AG10803 (cell line): ENCODE results near the gene ZPBP2.

Source experiments
- DNase-seq: peaks from one replicate; pipeline ENCODE4 v3.0.0; 2010; ENCODE audit warnings: low read depth
- H3K4me3 ChIP-seq: 2 replicates; pipeline ENCODE4 v1.5.1; 2011; ENCODE audit warnings: mild to moderate bottlenecking, low read length, control low read depth
- CTCF ChIP-seq: conservative IDR thresholded peaks from 2 replicates; pipeline ENCODE4 v1.5.1; 2011; ENCODE audit warnings: mild to moderate bottlenecking, low read length, control low read depth, inconsistent platforms

ZPBP2 gene

DNA sequence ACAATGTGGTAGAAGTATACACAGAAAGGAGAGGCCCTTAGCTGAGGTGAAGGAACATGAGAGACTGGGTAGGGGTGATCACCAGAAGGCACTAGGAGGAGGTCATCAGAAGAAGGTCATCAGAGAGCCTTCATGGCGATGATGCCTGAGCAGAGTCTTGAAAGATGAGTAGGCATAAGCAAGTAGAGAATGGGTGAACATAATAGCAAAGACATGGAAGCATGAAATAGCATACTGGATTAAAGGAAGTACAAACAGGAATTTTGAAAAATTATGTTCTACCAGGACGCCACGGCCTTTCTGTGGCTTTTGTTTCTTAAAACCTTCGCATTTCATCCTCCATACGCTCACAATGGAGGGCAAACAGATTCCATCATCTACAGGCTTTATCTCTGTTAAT, 6.8 kb upstream of the ZPBP2 start:
- no peak for DNase-seq
- no peak overlapping the region for H3K4me3 ChIP-seq
- no peak for TF ChIP-seq CTCF

DNA sequence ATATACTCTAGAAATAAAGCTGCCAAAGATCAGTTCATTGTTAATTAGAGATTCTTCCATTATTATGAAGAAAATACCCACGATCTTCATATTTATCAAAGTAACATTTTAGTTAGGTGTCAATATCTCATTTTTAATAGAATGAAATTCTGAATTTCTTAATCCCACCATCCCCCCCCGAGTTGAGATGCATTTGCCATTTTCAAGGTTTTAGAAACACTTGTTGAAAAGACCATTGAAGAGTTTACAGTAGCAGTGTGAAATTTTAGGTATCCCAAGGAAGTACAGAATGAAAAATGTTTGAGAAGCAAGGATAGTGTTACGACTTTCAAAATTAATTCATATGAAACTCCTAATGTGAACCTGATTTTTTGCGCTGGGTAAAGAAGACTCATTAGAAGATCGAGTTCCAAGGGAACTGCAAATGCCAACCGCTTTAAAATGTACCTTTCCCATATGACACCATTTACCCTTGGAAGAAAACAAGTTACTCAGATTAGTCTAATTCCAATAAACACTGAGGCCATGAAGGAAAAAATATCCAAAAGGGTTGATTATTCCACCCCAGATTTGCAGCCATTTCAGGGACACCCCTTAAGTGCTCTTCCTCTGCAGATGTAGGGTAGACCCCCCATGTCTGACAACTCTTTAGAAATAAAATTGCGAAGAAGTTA, 4.6 kb upstream of the ZPBP2 start:
- TF ChIP-seq CTCF = no peak
- H3K4me3 ChIP-seq = no peak overlapping the region
- no peak for DNase-seq

GRCh38 chr17:39863918-39864746, 3.9 kb upstream of the ZPBP2 start, which contains the start of gene IKZF3:
TSS of gene IKZF3 (minus strand) at chr17:39864312. CDS start at chr17:39864126, 186 bp downstream.
- no peak for TF ChIP-seq CTCF
- no peak for DNase-seq
- H3K4me3 ChIP-seq = no peak within 1 kb of the TSS

- no peak for TF ChIP-seq CTCF
- DNase-seq = no peak
- H3K4me3 ChIP-seq = no peak overlapping the region
Measured at GRCh38 chr17:39866013-39866730, 1.8 kb upstream of the ZPBP2 start.

GRCh38 chr17:39867084-39867879, 720 bp upstream of the ZPBP2 start:
- H3K4me3 ChIP-seq = no peak overlapping the region
- no peak for DNase-seq
- no peak for TF ChIP-seq CTCF

DNA sequence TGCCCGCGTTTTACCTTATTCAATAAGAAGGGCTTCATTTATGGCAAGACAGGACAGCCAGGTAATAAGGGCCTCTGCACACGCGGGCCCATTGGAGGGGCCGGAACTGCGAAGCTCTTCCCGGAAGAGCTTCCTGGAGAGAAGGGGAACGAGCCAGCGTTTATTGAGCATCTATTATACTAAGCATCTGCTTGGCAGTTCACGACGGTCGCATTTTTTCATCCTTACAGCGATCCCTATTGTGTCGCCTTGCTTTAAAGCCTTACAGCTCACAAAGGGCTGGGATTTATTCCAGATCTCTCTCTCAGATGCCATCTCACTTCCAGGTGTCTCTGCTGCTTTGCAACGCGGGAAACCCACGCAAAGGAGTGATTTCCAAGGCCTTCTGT, 546 bp downstream of the ZPBP2 start:
- no peak for DNase-seq
- TF ChIP-seq CTCF = no peak
- H3K4me3 ChIP-seq = no peak overlapping the region
